Measurements from ENCODE around the gene IL12RB2.

The IL12RB2 gene

GRCh38 chr1:67313934-67314671 lies 6.4 kb downstream of the IL12RB2 start:
- ATAC-seq, result peak; percentile 25 to 27

- ATAC-seq, result peak; percentile 88 to 89
Observed at GRCh38 chr1:67314696-67315095, 7.0 kb downstream of the IL12RB2 start.

GRCh38 chr1:67316180-67316902 lies 8.7 kb downstream of the IL12RB2 start:
- no peak for ATAC-seq

- ATAC-seq, result no peak
Observed at GRCh38 chr1:67316918-67317317, 9.2 kb downstream of the IL12RB2 start.

- no peak for ATAC-seq
Observed at GRCh38 chr1:67317803-67318202, 10.1 kb downstream of the IL12RB2 start.

- no peak for ATAC-seq
Observed at GRCh38 chr1:67322442-67322841, 14.8 kb downstream of the IL12RB2 start.

GRCh38 chr1:67323087-67323486 lies 15.4 kb downstream of the IL12RB2 start:
- ATAC-seq, result peak; percentile 72 to 91

- ATAC-seq, result no peak
Observed at GRCh38 chr1:67324068-67324467, 16.4 kb downstream of the IL12RB2 start.

- no peak for ATAC-seq
Observed at GRCh38 chr1:67327864-67328466, 20.3 kb downstream of the IL12RB2 start.

GRCh38 chr1:67332653-67333529 lies 25.2 kb downstream of the IL12RB2 start:
- ATAC-seq, result peak; percentile 91 to 93

GRCh38 chr1:67333603-67334002 lies 25.9 kb downstream of the IL12RB2 start:
- no peak for ATAC-seq

GRCh38 chr1:67335411-67335810 lies 27.7 kb downstream of the IL12RB2 start:
- ATAC-seq, result no peak

GRCh38 chr1:67336157-67336556 lies 28.5 kb downstream of the IL12RB2 start:
- ATAC-seq, result no peak

- no peak for ATAC-seq
Observed at GRCh38 chr1:67336783-67337182, 29.1 kb downstream of the IL12RB2 start.

GRCh38 chr1:67338642-67339041 lies 31.0 kb downstream of the IL12RB2 start:
- ATAC-seq, result peak in 1 of 2 donors; percentile 22

- peak; percentile 78 to 81 for ATAC-seq
Observed at GRCh38 chr1:67339623-67340343, 32.1 kb downstream of the IL12RB2 start.

- peak; percentile 10 to 15 for ATAC-seq
Observed at GRCh38 chr1:67342076-67342890, 34.6 kb downstream of the IL12RB2 start.

- ATAC-seq, result no peak
Observed at GRCh38 chr1:67345556-67345955, 37.9 kb downstream of the IL12RB2 start.

- no peak for ATAC-seq
Observed at GRCh38 chr1:67346982-67347381, 39.3 kb downstream of the IL12RB2 start.

- no peak for ATAC-seq
Observed at GRCh38 chr1:67347688-67348472, 40.2 kb downstream of the IL12RB2 start.

All from activated CD4-positive, CD25-positive, alpha-beta regulatory T cell treated with anti-CD3 and anti-CD28 coated beads, Interleukin-2, amount 50 U/mL, for 24 hours (primary cell).